Activated CD8-positive, alpha-beta T cell treated with anti-CD3 and anti-CD28 coated beads for 36 hours (primary cell): ENCODE results near the gene LRRC31. TPM values are rescaled to one million over a fixed set of nuclear protein-coding genes. Genes with fewer than 3 reads are reported as not detected.

ENCODE experiments used
- ATAC-seq: fragments of 200-7000 bp; cut with Tn5 transposase; one replicate; pipeline ENCODE4 v1.10.0; 2021; ENCODE audit warnings: mild to moderate bottlenecking, moderate library complexity
- CTCF ChIA-PET: fragments of 350-600 bp; sonication (Branson Sonifier 250); formaldehyde crosslinking; loops from one replicate; lab custom pipeline; 2021; ENCODE audit warnings: antibody characterized with exemption; lab: Charles Lee
- POLR2A ChIA-PET: fragments of 350-600 bp; sonication (Branson Sonifier 250); formaldehyde crosslinking; loops from one replicate; lab custom pipeline; 2021; ENCODE audit warnings: antibody characterized with exemption; lab: Charles Lee
- DNase-seq: peaks from one replicate; pipeline ENCODE4 v3.0.0-alpha.2; 2020
- H3K27ac Mint-ChIP-seq: one replicate; pipeline ENCODE4 v1.8.0; 2021; ENCODE audit warnings: mild to moderate bottlenecking, mixed read lengths
- H3K27me3 Mint-ChIP-seq: one replicate; pipeline ENCODE4 v1.8.0; 2021; ENCODE audit warnings: mixed read lengths
- H3K36me3 Mint-ChIP-seq: one replicate; pipeline ENCODE4 v1.8.0; 2021; ENCODE audit warnings: low read depth, mixed read lengths
- H3K4me1 Mint-ChIP-seq: one replicate; pipeline ENCODE4 v1.8.0; 2021; ENCODE audit warnings: low read depth, mixed read lengths
- H3K4me3 Mint-ChIP-seq: one replicate; pipeline ENCODE4 v1.8.0; 2021; ENCODE audit warnings: mild to moderate bottlenecking, moderate library complexity, mixed read lengths
- H3K9me3 Mint-ChIP-seq: one replicate; pipeline ENCODE4 v1.8.0; 2021; ENCODE audit warnings: mixed read lengths
- intact Hi-C: fragments of 100-400 bp; cut with micrococcal nuclease; formaldehyde crosslinking; loops from one replicate; pipeline ENCODE4 v1.10.0; 2022
- total RNA-seq, 2 experiments: library from RNA; stranded (reverse); gene quantifications; one replicate each; pipeline ENCODE4 v1.2.3, GENCODE V29; 2021
- TF ChIP-seq, protein P1 (sequence below): fragments of 200-600 bp; IDR thresholded peaks from one replicate; pipeline ENCODE4 v1.8.0; 2022; ENCODE audit warnings: antibody characterized with exemption, mild to moderate bottlenecking

Gene LRRC31
- total RNA-seq, 2 experiments from 2014 or later: not detected

- no peak overlapping the region for H3K27ac Mint-ChIP-seq
- ChIA-PET CTCF (no interaction called here), POLR2A (no interaction called here)
- DNase-seq: no peak
- no peak overlapping the region for H3K4me3 Mint-ChIP-seq
- TF ChIP-seq, protein P1, sequence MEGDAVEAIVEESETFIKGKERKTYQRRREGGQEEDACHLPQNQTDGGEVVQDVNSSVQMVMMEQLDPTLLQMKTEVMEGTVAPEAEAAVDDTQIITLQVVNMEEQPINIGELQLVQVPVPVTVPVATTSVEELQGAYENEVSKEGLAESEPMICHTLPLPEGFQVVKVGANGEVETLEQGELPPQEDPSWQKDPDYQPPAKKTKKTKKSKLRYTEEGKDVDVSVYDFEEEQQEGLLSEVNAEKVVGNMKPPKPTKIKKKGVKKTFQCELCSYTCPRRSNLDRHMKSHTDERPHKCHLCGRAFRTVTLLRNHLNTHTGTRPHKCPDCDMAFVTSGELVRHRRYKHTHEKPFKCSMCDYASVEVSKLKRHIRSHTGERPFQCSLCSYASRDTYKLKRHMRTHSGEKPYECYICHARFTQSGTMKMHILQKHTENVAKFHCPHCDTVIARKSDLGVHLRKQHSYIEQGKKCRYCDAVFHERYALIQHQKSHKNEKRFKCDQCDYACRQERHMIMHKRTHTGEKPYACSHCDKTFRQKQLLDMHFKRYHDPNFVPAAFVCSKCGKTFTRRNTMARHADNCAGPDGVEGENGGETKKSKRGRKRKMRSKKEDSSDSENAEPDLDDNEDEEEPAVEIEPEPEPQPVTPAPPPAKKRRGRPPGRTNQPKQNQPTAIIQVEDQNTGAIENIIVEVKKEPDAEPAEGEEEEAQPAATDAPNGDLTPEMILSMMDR: no peak
- no peaks in the 10 kb centered on the region for H3K4me1 Mint-ChIP-seq
- H3K36me3 Mint-ChIP-seq: no peaks in the 10 kb centered on the region
- no peaks in the 10 kb centered on the region for H3K9me3 Mint-ChIP-seq
- ATAC-seq: no peak
- peaks cover 14% of the 10 kb centered on the region for H3K27me3 Mint-ChIP-seq
- intact Hi-C loops: no loop called here
These were observed 14.2 kb downstream of the LRRC31 start for GRCh38 chr3:169855514-169855913.

DNA sequence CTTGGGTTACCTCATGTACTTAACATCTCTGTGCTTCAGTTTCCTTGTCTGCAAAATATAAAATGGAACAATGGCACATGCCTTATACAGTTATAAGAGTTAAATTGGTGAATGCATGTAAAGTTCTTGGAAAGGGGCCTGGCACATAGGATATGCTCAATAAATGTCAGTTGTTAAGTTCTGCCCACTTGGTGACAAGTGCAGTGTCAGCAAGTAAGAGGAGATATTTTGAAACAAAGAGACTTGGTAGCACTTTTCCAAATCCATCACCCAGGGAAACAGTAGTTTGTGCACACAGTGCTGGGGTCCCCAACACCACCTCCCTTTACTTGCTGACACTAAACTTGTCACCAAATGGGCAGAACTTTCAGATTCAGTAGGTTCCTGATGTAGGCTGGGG, 19.1 kb downstream of the LRRC31 start:
- H3K4me3 Mint-ChIP-seq: no peak overlapping the region
- no peaks in the 10 kb centered on the region for H3K4me1 Mint-ChIP-seq
- no peak for ATAC-seq
- H3K27me3 Mint-ChIP-seq: peaks cover 6% of the 10 kb centered on the region
- no peak overlapping the region for H3K27ac Mint-ChIP-seq
- no peaks in the 10 kb centered on the region for H3K36me3 Mint-ChIP-seq
- TF ChIP-seq, protein P1: no peak
- intact Hi-C loops: no loop called here
- DNase-seq: no peak
- ChIA-PET POLR2A (no interaction called here), CTCF (interaction anchor here (0.9 kb wide), 1 partner anchor 12 kb away, joined by 3 read pairs; no protein-coding TSS in a partner anchor)
- no peaks in the 10 kb centered on the region for H3K9me3 Mint-ChIP-seq

DNA sequence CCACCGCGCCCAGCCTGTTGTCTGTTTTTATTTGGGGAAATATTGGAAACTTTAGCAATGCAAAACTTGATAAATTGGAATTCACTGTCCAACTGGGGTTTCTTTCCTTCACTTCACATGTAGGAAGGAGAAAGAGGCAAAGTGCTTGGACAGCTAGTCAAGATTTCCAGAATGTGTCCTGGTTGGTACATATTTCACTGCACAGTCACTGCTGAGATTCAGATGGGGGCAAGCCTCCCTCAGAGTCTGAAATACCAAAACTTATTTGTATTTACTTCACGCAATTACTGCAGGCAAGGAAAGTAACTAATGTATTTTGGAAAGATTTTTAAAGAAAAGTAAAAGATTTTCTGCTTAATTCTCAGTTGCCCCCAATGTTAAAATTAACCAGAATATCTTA, 21.0 kb downstream of the LRRC31 start:
- ATAC-seq (no peak), DNase-seq (no peak)
- no peaks in the 10 kb centered on the region for H3K36me3 Mint-ChIP-seq
- H3K4me3 Mint-ChIP-seq: no peak overlapping the region
- intact Hi-C loops: no loop called here
- H3K4me1 Mint-ChIP-seq: no peaks in the 10 kb centered on the region
- H3K27ac Mint-ChIP-seq: no peak overlapping the region
- no peaks in the 10 kb centered on the region for H3K9me3 Mint-ChIP-seq
- H3K27me3 Mint-ChIP-seq: peaks cover 6% of the 10 kb centered on the region
- CTCF ChIA-PET: no interaction called here
- TF ChIP-seq, protein P1: no peak
- POLR2A ChIA-PET: no interaction called here

GRCh38 chr3:169847896-169848295, 21.8 kb downstream of the LRRC31 start:
- Mint-ChIP-seq H3K4me3 (no peak overlapping the region), H3K27ac (no peak overlapping the region), H3K27me3 (peaks cover 4% of the 10 kb centered on the region), H3K9me3 (no peaks in the 10 kb centered on the region), H3K4me1 (no peaks in the 10 kb centered on the region), H3K36me3 (no peaks in the 10 kb centered on the region)
- TF ChIP-seq, protein P1: no peak
- intact Hi-C loops: no loop called here
- ATAC-seq (no peak), DNase-seq (no peak)
- ChIA-PET CTCF (no interaction called here), POLR2A (no interaction called here)

GRCh38 chr3:169846458-169847193, 23.1 kb downstream of the LRRC31 start:
- H3K27me3 Mint-ChIP-seq: peaks cover 3% of the 10 kb centered on the region
- ChIA-PET POLR2A (no interaction called here), CTCF (interaction anchor here (3.6 kb wide), 1 partner anchor 16 kb away, joined by 16 read pairs; no protein-coding TSS in a partner anchor)
- no peaks in the 10 kb centered on the region for H3K36me3 Mint-ChIP-seq
- H3K4me1 Mint-ChIP-seq: no peaks in the 10 kb centered on the region
- intact Hi-C loops: no loop called here
- no peak overlapping the region for H3K27ac Mint-ChIP-seq
- no peaks in the 10 kb centered on the region for H3K9me3 Mint-ChIP-seq
- no peak overlapping the region for H3K4me3 Mint-ChIP-seq
- TF ChIP-seq, protein P1: no peak
- ATAC-seq: no peak
- no peak for DNase-seq
